GM04503 (cell line): ENCODE measurements around the gene VEGFC.

Source experiments
- DNase-seq: peaks from one replicate; pipeline ENCODE4 v3.0.0-alpha.2; 2012; ENCODE audit warnings: low read depth

The VEGFC gene

GRCh38 chr4:176795441-176795840 is 2.7 kb upstream of the VEGFC start:
- no peak for DNase-seq

GRCh38 chr4:176794651-176795050 is 1.9 kb upstream of the VEGFC start:
- no peak for DNase-seq

- peak; percentile 93 for DNase-seq
Measured at GRCh38 chr4:176794151-176794550, 1.4 kb upstream of the VEGFC start.

GRCh38 chr4:176793060-176793605 is 411 bp upstream of the VEGFC start:
- no peak for DNase-seq

GRCh38 chr4:176791591-176792325 is 964 bp downstream of the VEGFC start:
- DNase-seq, result no peak

GRCh38 chr4:176790398-176790797 is 2.3 kb downstream of the VEGFC start:
- no peak for DNase-seq

- DNase-seq, result peak; percentile 78
Measured at GRCh38 chr4:176789955-176790354, 2.8 kb downstream of the VEGFC start.

DNA sequence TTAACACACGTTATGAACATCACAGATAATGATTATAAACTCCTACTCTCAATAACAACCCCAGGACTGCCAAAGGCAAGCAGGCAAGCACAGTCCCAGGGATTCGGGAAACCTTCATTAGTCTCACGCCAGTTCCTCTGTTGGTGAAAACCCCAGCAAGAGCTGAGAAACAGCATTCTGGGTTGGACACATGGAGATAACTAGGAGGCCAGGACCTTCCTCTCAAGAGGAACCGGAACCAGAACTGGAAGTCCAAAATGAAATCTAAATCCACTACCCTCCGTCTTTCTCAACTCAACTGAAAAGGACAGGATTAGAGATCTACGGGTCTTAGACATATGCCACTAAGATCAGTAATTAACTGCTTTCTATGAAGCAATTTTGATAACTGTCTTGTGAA is 3.8 kb downstream of the VEGFC start:
- no peak for DNase-seq

DNA sequence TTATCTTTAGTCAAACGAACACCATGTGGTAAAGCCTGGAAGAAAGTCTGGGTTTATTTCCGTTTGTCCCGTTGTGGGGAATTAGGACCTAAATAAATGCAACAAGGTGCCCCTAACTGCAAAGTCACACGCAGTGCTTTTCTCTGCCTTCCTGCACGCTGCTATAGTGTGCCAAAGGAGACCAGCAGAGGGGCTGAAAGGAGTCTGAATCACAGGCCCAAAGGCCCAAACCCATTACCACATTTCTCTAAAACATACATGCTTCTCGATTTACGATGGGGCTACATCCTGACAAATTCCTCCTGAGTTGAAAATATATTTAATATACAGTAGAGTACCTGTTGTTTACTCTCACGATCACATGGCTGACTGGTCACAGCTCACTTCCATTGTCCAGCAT is 4.5 kb downstream of the VEGFC start:
- no peak for DNase-seq

- no peak for DNase-seq
Measured at GRCh38 chr4:176784816-176785215, 7.9 kb downstream of the VEGFC start.

- DNase-seq, result no peak
Measured at GRCh38 chr4:176782794-176783193, 9.9 kb downstream of the VEGFC start.

DNA sequence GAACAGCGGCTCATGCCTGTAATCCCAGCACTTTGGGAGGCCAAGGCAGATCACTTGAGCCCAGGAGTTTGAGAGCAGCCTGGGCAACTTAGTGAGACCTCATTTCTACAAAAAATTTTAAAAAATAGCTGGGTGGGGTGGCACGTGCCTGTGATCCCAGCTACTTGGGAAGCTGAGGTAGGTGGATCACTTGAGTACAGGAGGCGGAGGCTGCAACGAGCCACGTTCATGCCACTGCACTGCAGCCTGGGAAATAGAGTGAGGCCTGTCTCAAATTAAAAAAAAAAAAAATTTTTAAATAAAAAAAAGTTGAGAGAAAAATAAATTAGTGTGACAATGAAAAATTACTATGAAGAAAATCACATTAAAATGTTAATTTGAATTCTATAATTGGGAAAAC is 10.5 kb downstream of the VEGFC start:
- no peak for DNase-seq

- no peak for DNase-seq
Measured at GRCh38 chr4:176781739-176782100, 11.0 kb downstream of the VEGFC start.

GRCh38 chr4:176780995-176781738 is 11.6 kb downstream of the VEGFC start:
- no peak for DNase-seq

DNA sequence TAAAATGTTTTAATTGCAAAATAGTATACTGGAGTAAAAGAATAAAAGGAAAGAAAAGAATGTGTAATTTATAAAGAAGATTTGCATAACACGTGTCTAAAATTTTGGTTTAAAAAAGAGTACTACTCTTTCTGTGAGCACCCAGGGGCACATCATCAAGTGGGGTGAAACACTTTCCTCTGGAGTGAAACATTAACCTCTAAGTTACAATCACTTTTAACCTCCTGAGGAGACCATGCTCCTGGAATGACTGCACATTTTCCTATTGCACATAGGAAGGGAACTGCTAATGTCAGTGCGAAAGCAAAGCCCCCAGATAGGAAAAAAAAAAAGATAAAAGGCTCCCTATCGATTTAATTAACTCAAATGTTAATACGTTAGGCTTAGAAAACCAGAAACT is 13.3 kb downstream of the VEGFC start:
- DNase-seq, result no peak

DNA sequence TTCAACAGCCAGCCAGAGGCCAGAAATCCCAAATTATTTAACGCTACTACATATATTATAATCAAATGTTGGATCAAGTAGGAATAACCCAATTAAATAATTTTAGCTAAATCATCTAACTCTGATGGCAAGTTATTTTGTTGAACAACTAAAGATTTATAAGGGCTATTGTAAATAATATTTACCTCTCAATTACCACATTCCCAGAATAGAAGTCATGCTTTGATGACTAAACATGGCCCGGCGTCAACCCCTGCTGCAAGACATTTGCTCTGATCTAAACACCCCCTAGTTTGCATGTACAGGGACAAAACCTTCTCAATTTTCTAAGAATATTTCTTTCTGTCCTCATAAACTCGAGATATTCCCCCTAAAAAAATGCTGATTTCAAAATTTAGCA is 14.2 kb downstream of the VEGFC start:
- DNase-seq, result no peak

DNA sequence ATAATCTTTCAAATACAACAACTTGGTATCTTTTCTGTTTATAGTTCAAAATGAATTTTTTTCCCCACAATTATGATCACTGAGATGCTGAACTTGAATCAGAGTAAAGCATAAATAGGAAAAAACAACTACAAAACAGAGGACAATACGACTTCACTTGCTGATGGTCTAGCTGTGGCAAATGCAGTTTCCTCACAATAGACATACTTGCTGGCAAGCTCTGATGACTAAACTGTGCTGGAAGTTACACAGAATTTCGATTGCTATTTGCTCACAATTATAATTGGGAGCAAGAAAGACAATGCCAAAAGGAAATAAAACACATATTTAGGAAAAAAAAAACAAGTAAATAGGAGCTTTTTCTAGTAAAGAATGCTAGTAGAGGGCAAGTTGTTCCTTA is 14.7 kb downstream of the VEGFC start:
- peak; percentile 54 for DNase-seq

GRCh38 chr4:176775338-176775737 is 17.4 kb downstream of the VEGFC start:
- DNase-seq, result no peak

- no peak for DNase-seq
Measured at GRCh38 chr4:176774852-176775251, 17.9 kb downstream of the VEGFC start.

GRCh38 chr4:176769514-176769913 is 23.2 kb downstream of the VEGFC start:
- peak; percentile 83 for DNase-seq

GRCh38 chr4:176767183-176767582 is 25.5 kb downstream of the VEGFC start:
- DNase-seq, result peak; percentile 41

DNA sequence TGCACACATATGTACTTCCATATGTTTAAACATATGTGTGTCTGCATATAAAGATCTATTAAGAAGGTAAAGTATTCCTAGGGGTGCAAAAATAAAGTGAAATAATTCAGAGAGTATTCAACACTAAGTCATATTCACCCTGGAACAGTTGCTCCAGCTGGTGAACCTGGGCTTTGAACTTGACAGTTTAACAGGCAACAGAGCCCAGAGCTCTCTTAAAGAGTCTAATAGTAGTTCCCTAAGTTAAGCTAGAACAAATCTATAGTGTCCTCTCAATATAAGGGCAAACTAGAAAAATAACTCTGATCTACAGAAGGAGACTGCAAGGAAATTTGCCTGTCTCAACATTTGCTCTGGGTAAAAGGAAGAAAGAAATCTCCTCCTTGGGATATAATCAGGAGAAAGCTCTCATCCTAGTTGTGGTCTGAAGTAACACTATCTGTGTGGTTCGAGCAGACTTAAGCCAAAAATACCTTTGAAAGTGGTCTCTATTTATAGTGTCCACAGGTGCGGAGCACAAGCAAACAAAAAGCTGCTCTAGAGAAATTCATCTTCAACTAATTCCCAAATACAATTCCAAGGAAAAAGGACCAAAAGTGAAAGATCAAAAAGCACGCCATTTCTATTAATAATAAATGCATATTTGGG is 29.9 kb downstream of the VEGFC start:
- DNase-seq, result no peak

- no peak for DNase-seq
Measured at GRCh38 chr4:176761872-176762271, 30.9 kb downstream of the VEGFC start.
